ENCODE results near the gene NF1. TPM values are rescaled to one million over a fixed set of nuclear protein-coding genes. Genes with fewer than 3 reads are reported as not detected.

The NF1 gene
- total RNA-seq, 2 experiments from 2014 or later: 22.1 to 28.6 TPM

DNA sequence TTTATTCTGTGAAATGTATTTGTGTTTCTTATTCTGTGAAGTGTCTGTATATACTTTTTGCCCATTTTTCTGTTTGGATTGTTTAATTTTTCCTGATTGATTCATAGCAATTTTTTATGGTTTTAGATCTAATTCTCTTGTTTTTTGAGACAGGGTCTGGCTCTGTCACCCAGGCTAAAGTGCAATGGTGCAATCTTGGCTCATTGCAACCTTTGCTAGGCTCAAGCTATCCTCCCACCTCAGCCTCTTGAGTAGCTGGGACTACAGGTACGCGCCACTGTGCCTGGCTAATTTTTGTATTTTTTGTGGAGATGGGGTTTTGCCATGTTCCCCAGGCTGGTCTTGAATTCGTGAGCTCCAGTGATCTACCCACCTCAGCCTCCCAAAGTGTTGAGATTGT, 31.5 kb downstream of the NF1 start:
- no peak for ATAC-seq
- Mint-ChIP-seq H3K36me3 (peaks cover 2% of the 10 kb centered on the region), H3K27me3 (no peaks in the 10 kb centered on the region), H3K4me3 (no peak overlapping the region), H3K4me1 (no peaks in the 10 kb centered on the region), H3K9me3 (ENCODE audit: low read depth) (no peaks in the 10 kb centered on the region), H3K27ac (no peak overlapping the region)
- CTCF ChIA-PET: no interaction called here
- no peak for DNase-seq

DNA sequence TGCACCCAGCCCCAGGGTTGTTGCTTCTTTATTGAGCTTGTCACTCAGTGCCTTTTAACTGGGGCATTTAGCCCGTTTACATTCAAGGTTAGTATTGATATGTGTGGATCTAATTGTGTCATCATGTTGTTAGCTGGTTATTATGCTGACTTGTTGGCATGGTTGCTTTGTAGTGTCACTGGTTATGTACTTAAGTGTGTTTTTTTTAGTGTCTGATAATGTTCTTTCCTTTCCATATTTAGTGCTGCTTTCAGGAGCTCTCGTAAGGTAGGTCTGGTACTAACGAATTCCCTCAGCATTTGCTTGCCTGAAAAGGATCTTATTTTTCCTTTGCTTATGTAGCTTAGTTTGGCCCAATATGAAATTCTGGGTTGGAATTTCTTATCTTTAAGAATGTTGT, 33.5 kb downstream of the NF1 start:
- ATAC-seq (no peak), DNase-seq (no peak)
- Mint-ChIP-seq H3K4me3 (no peak overlapping the region), H3K27me3 (no peaks in the 10 kb centered on the region), H3K4me1 (no peaks in the 10 kb centered on the region), H3K9me3 (ENCODE audit: low read depth) (no peaks in the 10 kb centered on the region), H3K27ac (no peak overlapping the region), H3K36me3 (no peaks in the 10 kb centered on the region)
- CTCF ChIA-PET: interaction anchor here (1.1 kb wide), 1 partner anchor 123 kb away, joined by 3 read pairs; no protein-coding TSS in a partner anchor

DNA sequence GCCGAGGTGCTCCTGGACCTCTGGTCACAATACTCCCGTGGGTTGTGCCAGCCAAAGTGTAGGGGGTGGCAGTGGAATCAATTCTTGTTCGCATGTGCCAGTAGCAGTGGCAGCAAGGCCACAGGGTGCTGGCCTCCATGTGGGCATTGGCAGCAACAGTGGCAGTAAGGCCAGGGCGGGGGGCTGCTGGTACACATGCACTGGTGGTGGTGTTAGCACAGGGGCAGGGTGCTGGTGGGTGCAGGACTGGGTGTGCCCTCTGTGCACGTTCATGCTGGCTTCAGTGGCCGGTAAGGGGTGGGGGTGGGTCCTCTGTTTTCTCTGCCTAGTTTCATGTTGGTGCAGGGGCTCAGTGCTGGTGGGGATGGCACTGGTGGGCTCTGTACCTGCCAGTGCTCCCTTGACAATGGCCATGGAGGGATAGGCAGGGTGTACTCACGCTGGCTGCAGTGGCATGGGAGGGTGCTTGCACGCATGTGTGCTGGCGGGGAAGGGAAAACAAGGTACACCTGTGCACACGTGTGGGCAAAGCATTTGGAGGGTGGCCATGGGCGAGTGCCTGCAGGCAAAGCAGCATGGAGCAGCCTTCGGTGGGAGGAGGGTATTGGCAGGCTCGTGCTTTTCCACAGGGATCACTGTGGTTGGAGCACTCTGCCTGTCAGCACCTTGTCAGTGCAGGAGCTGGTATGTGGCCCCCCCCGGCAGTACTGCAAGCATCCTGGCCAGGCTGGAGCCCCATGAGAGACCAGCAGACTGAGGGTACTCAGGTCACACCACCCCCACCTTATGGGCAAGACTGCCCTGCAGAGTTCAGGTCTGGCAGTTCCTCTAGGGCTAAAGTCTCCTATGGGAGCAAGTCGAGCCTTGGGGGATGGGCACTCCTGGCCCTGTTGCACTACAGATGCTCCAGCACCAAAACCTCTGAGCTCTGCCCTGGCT, 35.8 kb downstream of the NF1 start:
- no peaks in the 10 kb centered on the region for H3K4me1 Mint-ChIP-seq
- CTCF ChIA-PET: no interaction called here
- no peak overlapping the region for H3K4me3 Mint-ChIP-seq
- no peaks in the 10 kb centered on the region for H3K36me3 Mint-ChIP-seq
- ATAC-seq (no peak), DNase-seq (no peak)
- no peak overlapping the region for H3K27ac Mint-ChIP-seq
- no peaks in the 10 kb centered on the region for H3K27me3 Mint-ChIP-seq
- H3K9me3 Mint-ChIP-seq (ENCODE audit: low read depth): no peaks in the 10 kb centered on the region

DNA sequence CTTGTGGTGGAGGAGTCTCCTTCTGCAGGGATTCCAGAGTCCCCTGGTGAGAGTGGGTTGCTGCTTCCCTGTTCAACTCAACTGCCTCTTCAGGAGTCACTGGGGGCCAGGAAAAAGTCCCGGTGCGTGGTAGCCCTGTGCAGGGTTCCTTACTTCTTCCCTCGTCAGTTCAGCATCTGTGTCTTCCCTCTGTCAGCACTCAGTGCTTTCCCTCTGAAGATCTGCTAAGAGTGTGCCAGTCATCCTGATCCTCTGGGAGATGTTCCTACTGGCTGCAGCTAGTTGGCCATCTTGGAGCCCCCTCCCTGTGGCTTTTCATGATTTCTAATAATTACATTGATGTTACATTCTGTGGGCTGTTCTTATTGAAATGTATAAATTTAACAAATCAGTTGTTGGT, 36.5 kb downstream of the NF1 start:
- Mint-ChIP-seq H3K9me3 (ENCODE audit: low read depth) (no peaks in the 10 kb centered on the region), H3K4me3 (no peak overlapping the region), H3K36me3 (peaks cover 4% of the 10 kb centered on the region), H3K4me1 (no peaks in the 10 kb centered on the region), H3K27ac (no peak overlapping the region), H3K27me3 (no peaks in the 10 kb centered on the region)
- DNase-seq (no peak), ATAC-seq (no peak)
- CTCF ChIA-PET: no interaction called here

DNA sequence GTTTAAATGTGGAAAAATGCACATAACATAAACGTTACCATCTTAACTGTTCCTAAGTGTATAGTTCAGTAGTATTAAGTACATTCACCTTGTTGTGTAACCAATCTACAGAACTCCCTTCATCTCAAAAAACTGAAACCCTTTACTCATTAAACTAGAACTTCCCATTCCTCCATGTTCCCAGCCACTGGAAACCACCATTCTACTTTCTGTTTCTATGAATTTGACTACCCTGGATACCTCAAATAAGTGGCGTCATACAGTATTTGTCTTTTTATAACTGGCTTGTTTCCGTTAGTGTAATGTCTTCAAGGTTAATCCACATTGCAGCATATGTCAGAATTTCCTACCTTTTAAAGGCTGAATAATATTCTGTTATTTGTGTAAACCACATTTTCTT, 38.2 kb downstream of the NF1 start:
- CTCF ChIA-PET: no interaction called here
- ATAC-seq (no peak), DNase-seq (no peak)
- H3K27me3 Mint-ChIP-seq: no peaks in the 10 kb centered on the region
- no peaks in the 10 kb centered on the region for H3K4me1 Mint-ChIP-seq
- no peak overlapping the region for H3K4me3 Mint-ChIP-seq
- peaks cover 6% of the 10 kb centered on the region for H3K36me3 Mint-ChIP-seq
- H3K27ac Mint-ChIP-seq: no peak overlapping the region
- H3K9me3 Mint-ChIP-seq (ENCODE audit: low read depth): no peaks in the 10 kb centered on the region

DNA sequence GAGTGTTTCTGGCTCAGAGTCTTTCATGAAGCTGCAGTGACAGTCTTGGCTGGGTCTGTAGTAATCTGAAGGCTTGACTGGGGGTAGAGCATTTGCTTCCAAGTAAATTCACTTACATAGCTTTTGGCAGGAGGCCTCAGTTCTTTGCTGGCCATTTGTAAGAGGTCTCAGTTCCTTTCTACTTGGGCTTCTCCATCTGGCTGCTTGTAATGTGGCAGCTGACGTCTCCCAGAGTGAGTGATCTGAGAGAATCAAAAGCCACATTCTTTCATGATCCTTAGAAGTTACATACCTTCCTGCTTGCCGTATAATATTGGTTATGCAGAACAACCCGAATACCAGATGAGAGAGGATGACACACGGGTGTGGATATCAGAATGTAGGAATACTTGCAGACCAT, 39.8 kb downstream of the NF1 start:
- DNase-seq (no peak), ATAC-seq (no peak)
- no peaks in the 10 kb centered on the region for H3K4me1 Mint-ChIP-seq
- CTCF ChIA-PET: interaction anchor here (0.9 to 1.2 kb wide), 3 partner anchors 9 to 47 kb away, joined by 3 read pairs; no protein-coding TSS in a partner anchor
- H3K36me3 Mint-ChIP-seq: peaks cover 7% of the 10 kb centered on the region
- no peaks in the 10 kb centered on the region for H3K9me3 Mint-ChIP-seq (ENCODE audit: low read depth)
- H3K27ac Mint-ChIP-seq: no peak overlapping the region
- no peak overlapping the region for H3K4me3 Mint-ChIP-seq
- H3K27me3 Mint-ChIP-seq: no peaks in the 10 kb centered on the region

DNA sequence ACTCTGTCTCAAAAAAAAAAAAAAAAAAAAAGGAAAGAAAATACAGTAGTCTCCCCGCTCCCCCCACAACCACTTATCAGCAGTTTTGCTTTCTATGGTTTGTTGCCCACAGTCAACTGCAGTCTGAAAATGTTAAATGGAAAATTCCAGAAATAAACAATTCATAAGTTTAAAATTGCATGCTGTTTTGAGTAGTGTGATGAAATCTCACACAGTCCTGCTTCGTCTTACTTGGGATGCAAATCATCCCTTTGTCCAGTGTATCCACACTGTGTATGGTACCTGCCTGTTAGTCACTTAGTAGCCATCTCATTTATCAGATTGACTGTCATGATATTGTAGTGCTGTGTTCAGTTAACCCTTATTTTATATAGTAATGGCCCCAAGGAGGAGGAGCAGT, 41.5 kb downstream of the NF1 start:
- CTCF ChIA-PET: no interaction called here
- Mint-ChIP-seq H3K36me3 (peaks cover 7% of the 10 kb centered on the region), H3K4me3 (no peak overlapping the region), H3K9me3 (ENCODE audit: low read depth) (no peaks in the 10 kb centered on the region), H3K4me1 (no peaks in the 10 kb centered on the region), H3K27ac (no peak overlapping the region), H3K27me3 (no peaks in the 10 kb centered on the region)
- ATAC-seq (no peak), DNase-seq (no peak)

DNA sequence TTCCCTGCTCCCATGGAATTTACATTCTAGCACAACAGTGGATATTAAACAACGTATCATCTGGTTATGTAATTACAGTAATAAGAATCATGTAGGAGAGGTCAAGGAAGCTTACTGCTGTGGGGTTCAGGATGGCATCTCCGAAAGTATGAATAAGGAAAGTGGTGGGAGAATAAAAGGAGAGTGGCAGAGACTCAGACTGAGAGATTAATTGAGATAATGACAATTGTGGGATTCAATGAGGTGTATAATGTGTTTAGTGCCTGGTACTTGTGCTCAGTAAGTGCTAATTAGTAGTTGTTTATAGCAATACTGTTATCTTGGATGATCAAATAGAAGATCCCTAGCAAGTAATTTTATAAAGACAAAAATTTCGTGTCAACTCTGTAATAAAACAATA, 45.3 kb downstream of the NF1 start:
- CTCF ChIA-PET: no interaction called here
- H3K4me1 Mint-ChIP-seq: peaks cover 3% of the 10 kb centered on the region
- H3K36me3 Mint-ChIP-seq: peaks cover 7% of the 10 kb centered on the region
- no peak for DNase-seq
- H3K9me3 Mint-ChIP-seq (ENCODE audit: low read depth): no peaks in the 10 kb centered on the region
- no peak overlapping the region for H3K4me3 Mint-ChIP-seq
- no peak overlapping the region for H3K27ac Mint-ChIP-seq
- no peak for ATAC-seq
- H3K27me3 Mint-ChIP-seq: no peaks in the 10 kb centered on the region

DNA sequence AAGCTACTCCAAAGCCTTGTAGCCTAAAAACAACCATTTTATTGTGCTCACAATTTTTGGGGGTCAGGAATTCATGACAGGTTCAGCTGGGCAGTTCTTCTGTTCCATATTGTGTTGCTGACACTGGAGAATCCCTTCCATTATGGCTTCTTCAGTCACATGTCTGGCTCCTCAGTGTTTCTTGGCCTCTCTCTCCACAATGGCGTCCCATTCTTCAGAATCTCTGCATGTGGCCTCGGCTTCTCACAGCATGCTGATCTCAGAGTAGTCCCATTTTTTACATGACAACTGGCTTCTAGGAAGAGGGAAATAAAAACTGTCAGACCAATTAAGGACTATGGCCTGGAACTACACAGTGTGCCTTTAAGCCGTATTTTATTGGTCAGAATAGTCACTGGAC, 49.7 kb downstream of the NF1 start:
- Mint-ChIP-seq H3K27me3 (no peaks in the 10 kb centered on the region), H3K36me3 (peaks cover 1% of the 10 kb centered on the region), H3K27ac (no peak overlapping the region), H3K4me3 (no peak overlapping the region), H3K4me1 (peaks cover 9% of the 10 kb centered on the region), H3K9me3 (ENCODE audit: low read depth) (no peaks in the 10 kb centered on the region)
- CTCF ChIA-PET: interaction anchor here (1.2 kb wide), 1 partner anchor 14 kb away, joined by 3 read pairs; no protein-coding TSS in a partner anchor
- no peak for ATAC-seq
- DNase-seq: no peak

DNA sequence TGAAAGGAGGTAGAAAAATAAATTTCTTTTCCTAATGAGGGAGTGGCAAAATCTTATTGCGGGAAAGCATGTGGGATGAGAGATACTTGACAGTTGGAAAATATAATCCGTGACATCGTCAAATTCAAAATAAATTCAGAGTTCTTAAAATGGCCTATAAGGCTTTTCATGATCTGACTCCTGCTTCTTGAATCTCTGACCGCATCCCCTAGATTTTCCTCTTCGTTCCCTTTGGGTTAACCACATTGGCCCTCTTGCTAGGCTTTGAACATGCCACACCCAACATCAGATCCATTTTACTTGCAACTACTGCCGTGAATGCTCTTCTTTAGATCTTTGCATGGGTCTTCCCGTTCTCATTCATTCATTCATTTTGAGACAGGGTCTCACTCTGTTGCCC, 50.1 kb downstream of the NF1 start:
- CTCF ChIA-PET: no interaction called here
- H3K9me3 Mint-ChIP-seq (ENCODE audit: low read depth): no peaks in the 10 kb centered on the region
- peaks cover 9% of the 10 kb centered on the region for H3K4me1 Mint-ChIP-seq
- H3K36me3 Mint-ChIP-seq: no peaks in the 10 kb centered on the region
- DNase-seq (no peak), ATAC-seq (no peak)
- H3K27me3 Mint-ChIP-seq: no peaks in the 10 kb centered on the region
- no peak overlapping the region for H3K4me3 Mint-ChIP-seq
- no peak overlapping the region for H3K27ac Mint-ChIP-seq

DNA sequence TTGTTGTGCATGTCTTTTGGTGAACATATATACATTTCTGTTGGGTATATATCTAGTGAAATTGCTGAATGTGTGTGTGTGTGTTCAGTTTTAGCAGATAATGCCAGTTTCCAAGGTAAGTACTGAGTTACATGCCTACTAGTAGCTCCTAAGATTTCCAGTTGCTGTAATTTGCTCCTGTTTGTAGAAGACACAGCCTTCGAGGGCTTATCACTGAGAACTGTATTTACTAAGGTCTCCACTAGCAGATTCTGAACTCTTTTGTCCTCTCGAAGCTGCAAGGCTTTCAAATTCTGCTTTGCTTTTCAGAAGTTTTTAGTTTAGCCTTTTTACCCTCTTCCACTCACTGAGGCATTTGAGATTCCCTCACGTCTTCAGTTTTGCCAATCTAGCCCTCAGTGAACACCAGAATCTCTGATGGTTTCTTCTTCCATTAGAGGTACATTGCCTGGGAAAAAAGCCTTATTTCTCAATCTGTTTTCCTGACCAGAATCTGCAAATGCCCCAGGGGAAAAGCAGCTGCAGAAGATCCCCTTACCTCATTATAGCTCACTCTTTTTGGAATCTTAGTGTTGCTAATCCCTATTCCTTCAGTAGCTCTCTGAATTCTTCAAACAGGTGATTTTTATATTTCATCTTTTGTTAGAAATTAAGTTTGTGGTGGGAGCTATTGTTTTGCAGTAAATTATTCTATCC, 52.9 kb downstream of the NF1 start:
- H3K4me3 Mint-ChIP-seq: no peak overlapping the region
- H3K27ac Mint-ChIP-seq: no peak overlapping the region
- DNase-seq: no peak

DNA sequence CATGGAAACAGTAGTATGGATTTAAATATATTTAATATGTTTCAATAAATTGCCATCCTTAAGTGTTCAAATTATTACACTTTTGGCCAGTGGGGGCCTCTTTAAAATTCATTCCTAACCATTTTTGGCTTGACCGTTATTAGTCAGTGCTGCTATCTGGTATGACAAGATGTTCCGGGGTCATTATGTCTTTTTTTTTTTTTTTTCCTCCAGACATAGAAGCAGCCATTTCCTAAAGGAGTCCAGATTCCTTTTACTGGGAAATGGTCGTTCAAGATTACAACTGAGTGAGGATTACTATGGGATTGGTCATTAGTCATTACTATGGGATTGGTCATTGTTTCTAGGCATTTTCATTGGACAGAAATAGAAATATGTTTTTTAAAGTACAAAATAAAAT, 53.4 kb downstream of the NF1 start:
- Mint-ChIP-seq H3K9me3 (ENCODE audit: low read depth) (peaks cover 3% of the 10 kb centered on the region), H3K4me3 (no peak overlapping the region), H3K27me3 (no peaks in the 10 kb centered on the region), H3K4me1 (peaks cover 9% of the 10 kb centered on the region), H3K36me3 (peaks cover 6% of the 10 kb centered on the region), H3K27ac (no peak overlapping the region)
- CTCF ChIA-PET: no interaction called here
- DNase-seq: no peak
- ATAC-seq: no peak

More for the DNA sequence above, 52.9 kb downstream of the NF1 start:
- H3K27me3 Mint-ChIP-seq: no peaks in the 10 kb centered on the region
- H3K36me3 Mint-ChIP-seq: peaks cover 4% of the 10 kb centered on the region
- peaks cover 9% of the 10 kb centered on the region for H3K4me1 Mint-ChIP-seq
- CTCF ChIA-PET: no interaction called here
- H3K9me3 Mint-ChIP-seq (ENCODE audit: low read depth): peaks cover 3% of the 10 kb centered on the region
- ATAC-seq: no peak

DNA sequence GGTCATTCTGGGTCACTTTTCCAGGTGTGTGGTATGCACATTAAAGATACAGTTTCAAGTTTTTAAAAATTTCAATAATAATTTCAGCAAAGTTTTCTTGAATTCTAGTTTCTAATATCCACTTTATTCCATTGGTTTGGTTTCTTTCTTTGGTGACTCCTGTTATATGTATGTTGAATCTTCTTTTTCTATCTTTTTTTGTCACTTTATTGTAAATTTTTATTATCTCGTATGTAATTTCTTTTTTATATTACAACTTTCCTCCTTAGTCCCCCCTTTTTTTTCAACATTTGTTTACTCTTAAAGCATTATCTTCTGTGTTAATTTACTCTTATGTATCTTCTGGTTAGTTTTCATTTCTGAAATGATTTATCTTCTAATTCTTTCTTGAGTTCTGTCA, 57.5 kb downstream of the NF1 start:
- CTCF ChIA-PET: no interaction called here
- H3K36me3 Mint-ChIP-seq: peaks cover 13% of the 10 kb centered on the region
- H3K27me3 Mint-ChIP-seq: no peaks in the 10 kb centered on the region
- no peak overlapping the region for H3K27ac Mint-ChIP-seq
- DNase-seq (no peak), ATAC-seq (no peak)
- H3K4me3 Mint-ChIP-seq: no peak overlapping the region
- H3K4me1 Mint-ChIP-seq: no peaks in the 10 kb centered on the region
- peaks cover 3% of the 10 kb centered on the region for H3K9me3 Mint-ChIP-seq (ENCODE audit: low read depth)
